ENCODE data around the gene TCTN1. TPM values are rescaled to one million over a fixed set of nuclear protein-coding genes. Genes with fewer than 3 reads are reported as not detected.
A peak's percentile ranks its signal among the peaks of the same experiment; 100 is the strongest.
"Not testable (repeated sequence)": the region's sequence is repeated elsewhere in the genome, so short reads cannot be mapped to it uniquely, and the experiment has no call there.

The TCTN1 gene
- polyA plus RNA-seq (2012; ENCODE audit: low read depth, missing spikeins), result 22.4 TPM

DNA sequence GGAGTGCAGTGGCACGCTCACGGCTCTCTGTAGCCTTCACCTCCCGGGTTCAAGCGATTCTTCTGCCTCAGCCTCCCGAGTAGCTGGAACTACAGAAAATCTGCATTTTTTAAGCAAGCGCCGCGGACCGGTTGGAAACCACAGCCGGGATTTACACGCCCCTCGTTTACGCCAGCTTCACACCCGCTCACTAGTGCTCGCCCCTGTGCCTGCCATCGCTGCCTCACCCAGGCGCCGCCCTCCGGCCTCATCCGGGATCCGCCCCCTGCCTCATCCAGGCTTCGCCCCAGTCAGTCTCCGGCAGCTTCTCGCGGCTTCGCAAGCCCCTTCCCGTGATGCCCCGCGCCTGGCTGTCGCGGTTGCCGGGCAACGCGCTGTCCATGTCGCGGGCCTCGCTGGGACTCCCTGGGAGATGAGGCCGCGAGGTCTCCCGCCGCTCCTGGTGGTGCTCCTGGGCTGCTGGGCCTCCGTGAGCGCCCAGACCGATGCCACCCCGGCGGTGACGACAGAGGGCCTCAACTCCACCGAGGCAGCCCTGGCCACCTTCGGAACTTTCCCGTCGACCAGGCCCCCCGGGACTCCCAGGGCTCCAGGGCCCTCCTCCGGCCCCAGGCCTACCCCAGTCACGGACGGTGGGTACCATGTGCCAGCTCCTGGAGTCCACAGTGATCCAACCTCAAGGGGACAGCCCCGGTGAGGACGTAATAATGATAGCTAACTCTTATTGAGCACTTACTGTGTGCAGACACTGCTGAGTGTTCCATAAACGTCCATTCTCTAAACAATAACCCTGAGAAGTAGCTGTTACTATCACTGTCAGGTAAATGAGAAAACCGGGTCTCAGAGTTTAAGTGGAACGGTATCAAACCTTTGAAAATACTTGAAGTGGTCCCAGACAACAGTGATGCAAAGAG lies at the start of gene TCTN1:
Gene TCTN1, plus strand, starts transcription at position 359 of the 914 bp plus-strand sequence. Its CDS starts 54 bp downstream, at position 413.
- peak; percentile 78 for TF ChIP-seq TAF1 (IDR thresholded peaks at IDR 0.05; ENCODE audit: low read depth, low read length)
- no peak for TF ChIP-seq SPI1 (IDR thresholded peaks at IDR 0.05; ENCODE audit: low read depth, low read length)
- TF ChIP-seq POLR2A (IDR thresholded peaks at IDR 0.05; ENCODE audit: low read depth, low read length), result peak; percentile 80
- peak; percentile 65; the same call in 1 of the 2 replicates for TF ChIP-seq POU2F2 (IDR thresholded peaks at IDR 0.05; ENCODE audit: low read depth, low read length)
- peak; percentile 77 for TF ChIP-seq POLR2AphosphoS5 (IDR thresholded peaks at IDR 0.05; ENCODE audit: low read depth, low read length)
- DNase-seq (ENCODE audit: insufficient read length, low spot score), result peak; percentile 89
- FAIRE-seq, result peak; percentile 97

DNA sequence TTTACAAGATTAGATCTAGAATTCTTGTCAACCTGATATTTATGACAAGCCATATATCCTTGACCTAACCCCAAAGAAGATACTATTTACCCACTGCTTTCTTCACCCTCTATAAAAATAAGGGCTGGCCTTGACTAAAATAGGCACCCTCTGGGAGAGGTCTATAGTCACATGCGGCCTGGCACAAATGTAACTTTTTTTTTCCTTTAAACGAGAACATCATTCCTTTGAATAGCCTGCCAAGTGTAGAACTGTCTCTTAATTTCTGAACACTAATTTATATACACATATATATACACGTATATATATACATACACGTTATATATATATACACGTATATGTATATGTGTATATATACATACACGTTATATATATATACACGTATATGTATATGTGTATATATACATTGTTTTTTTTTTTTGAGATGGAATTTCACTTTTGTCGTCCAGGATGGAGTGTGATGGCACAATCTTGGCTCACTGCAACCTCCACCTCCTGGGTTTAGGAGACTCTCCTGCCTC lies 49.4 kb upstream of the TCTN1 start:
- FAIRE-seq, result no peak
- TF ChIP-seq POLR2AphosphoS5 (IDR thresholded peaks at IDR 0.05; ENCODE audit: low read depth, low read length) (no peak), TAF1 (IDR thresholded peaks at IDR 0.05; ENCODE audit: low read depth, low read length) (no peak), POLR2A (IDR thresholded peaks at IDR 0.05; ENCODE audit: low read depth, low read length) (no peak), POU2F2 (IDR thresholded peaks at IDR 0.05; ENCODE audit: low read depth, low read length) (no peak), SPI1 (IDR thresholded peaks at IDR 0.05; ENCODE audit: low read depth, low read length) (no peak), PAX5 (IDR thresholded peaks at IDR 0.05; ENCODE audit: insufficient read depth, low read length, severe bottlenecking) (no peak)
- no peak for DNase-seq (ENCODE audit: insufficient read length, low spot score)

DNA sequence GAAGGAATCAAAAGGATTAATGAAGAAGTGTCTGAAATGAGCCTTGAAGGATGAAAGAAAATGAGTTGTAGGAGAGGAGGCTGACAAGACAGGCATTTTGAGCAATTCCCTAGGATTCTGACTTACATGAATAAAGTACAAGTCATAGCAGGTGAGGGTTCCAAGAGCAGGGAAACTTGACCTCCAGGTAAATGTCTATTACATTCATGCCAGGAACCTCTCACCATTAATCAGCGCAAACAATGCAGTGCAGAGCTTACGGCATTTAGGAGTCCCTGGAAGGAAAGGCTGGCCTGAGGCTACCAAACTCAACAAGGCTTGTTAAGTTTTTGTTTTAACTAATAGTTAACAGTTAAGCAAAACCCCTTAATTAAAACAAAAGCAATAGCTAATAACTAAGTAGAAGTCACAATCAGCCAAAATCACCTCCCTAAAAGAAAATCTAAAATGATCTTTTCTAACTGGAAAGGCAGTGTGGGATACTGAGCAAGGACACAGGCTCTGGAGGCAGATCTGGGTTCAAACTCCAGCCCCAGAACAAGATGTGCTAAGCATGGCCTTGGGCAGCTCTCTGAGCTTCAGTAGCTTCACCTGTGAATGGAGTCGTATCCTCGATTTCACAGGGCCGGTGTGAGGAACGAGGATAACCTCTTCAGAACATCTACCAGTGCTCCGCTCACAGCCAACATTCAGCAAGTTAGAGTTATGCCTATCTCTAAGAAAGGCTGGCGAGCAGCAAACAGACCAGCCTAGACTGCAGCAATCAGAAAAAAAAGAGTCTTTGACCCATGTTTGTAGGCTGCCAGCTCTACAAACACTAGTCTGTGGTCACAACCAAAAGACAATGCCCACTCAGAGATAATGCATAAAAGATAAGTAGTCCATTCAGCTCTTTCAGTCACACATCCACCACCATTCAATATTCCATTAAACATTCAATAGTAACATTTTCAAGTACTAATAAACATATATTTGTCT lies 47.7 kb upstream of the TCTN1 start:
- FAIRE-seq (peak; percentile 13), DNase-seq (ENCODE audit: insufficient read length, low spot score) (no peak)
- TF ChIP-seq POLR2A (IDR thresholded peaks at IDR 0.05; ENCODE audit: low read depth, low read length) (no peak), POU2F2 (IDR thresholded peaks at IDR 0.05; ENCODE audit: low read depth, low read length) (no peak), PAX5 (IDR thresholded peaks at IDR 0.05; ENCODE audit: insufficient read depth, low read length, severe bottlenecking) (no peak), SPI1 (IDR thresholded peaks at IDR 0.05; ENCODE audit: low read depth, low read length) (no peak)

DNA sequence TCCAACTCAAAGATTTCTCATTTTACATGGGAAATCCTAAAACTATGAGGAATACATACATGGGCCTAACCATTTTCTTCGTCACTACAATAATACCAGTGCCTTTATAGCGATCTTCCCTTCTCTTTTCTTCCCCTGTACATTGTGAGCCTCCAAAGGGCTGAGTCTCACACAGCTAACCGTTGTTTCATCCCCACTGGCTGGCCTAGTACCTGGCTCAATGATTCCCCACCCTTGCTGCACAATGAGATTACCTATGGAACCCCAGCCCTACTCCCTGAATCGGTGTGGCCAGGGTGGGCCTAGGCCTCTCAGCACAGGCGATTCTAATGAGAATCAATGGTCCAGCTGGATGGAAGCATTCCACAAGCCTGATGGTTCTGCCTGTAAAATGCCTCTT lies 46.9 kb upstream of the TCTN1 start:
- no peak for DNase-seq (ENCODE audit: insufficient read length, low spot score)
- no peak for TF ChIP-seq POLR2A (IDR thresholded peaks at IDR 0.05; ENCODE audit: low read depth, low read length)
- no peak for TF ChIP-seq POLR2AphosphoS5 (IDR thresholded peaks at IDR 0.05; ENCODE audit: low read depth, low read length)
- no peak for TF ChIP-seq SPI1 (IDR thresholded peaks at IDR 0.05; ENCODE audit: low read depth, low read length)
- TF ChIP-seq POU2F2 (IDR thresholded peaks at IDR 0.05; ENCODE audit: low read depth, low read length), result no peak
- TF ChIP-seq PAX5 (IDR thresholded peaks at IDR 0.05; ENCODE audit: insufficient read depth, low read length, severe bottlenecking), result no peak
- no peak for TF ChIP-seq TAF1 (IDR thresholded peaks at IDR 0.05; ENCODE audit: low read depth, low read length)
- FAIRE-seq, result no peak

DNA sequence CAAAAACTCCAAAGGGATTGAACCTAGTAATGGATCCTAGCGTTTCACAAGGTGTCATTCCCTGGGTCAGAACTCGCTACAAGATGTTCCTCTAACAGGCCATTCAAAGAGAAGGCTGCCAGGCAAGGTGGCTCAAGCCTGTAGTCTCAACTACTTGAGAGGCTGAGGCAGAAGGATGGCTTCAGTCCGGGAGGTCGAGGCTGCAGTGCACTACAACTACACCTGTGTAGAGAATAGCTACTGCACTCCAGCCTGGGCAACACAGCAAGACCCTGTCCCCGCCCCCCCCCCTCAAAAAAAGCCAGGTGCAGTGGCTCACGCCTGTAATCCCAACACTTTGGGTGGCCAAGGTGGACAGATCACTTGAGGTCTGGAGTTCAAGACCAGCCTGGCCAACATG lies 45.2 kb upstream of the TCTN1 start:
- FAIRE-seq (no peak), DNase-seq (ENCODE audit: insufficient read length, low spot score) (no peak)
- TF ChIP-seq POLR2A (IDR thresholded peaks at IDR 0.05; ENCODE audit: low read depth, low read length), result no peak
- no peak for TF ChIP-seq TAF1 (IDR thresholded peaks at IDR 0.05; ENCODE audit: low read depth, low read length)
- TF ChIP-seq POU2F2 (IDR thresholded peaks at IDR 0.05; ENCODE audit: low read depth, low read length), result no peak
- no peak for TF ChIP-seq SPI1 (IDR thresholded peaks at IDR 0.05; ENCODE audit: low read depth, low read length)

DNA sequence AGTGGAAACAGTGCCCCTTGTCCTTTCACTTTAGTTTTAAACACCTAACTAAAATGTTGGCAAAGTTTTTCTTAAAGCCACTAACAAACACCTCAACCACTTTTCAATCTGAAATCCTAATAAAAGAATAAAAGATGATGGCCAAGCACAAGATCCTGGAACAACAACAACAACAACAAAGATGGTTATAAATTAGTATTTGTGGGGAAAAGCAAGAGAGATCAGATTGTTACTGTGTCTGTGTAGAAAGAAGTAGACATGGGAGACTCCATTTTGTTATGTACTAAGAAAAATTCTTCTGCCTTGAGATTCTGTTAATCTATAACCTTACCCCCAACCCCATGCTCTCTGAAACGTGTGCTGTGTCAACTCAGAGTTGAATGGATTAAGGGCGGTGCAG lies 44.1 kb upstream of the TCTN1 start:
- FAIRE-seq; DNase-seq (ENCODE audit: insufficient read length, low spot score): not testable (repeated sequence)

DNA sequence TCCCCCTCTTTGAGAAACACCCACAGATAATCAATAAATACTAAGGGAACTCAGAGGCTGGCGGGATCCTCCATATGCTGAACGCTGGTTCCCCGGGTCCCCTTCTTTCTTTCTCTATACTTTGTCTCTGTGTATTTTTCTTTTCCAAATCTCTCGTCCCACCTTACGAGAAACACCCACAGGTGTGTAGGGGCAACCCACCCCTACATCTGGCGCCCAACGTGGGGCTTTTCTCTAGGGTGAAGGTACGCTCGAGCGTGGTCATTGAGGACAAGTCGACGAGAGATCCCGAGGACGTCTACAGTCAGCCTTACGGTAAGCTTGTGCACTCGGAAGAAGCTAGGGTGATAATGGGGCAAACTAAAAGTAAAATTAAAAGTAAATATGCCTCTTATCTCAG lies 43.1 kb upstream of the TCTN1 start:
- not testable (repeated sequence) for DNase-seq (ENCODE audit: insufficient read length, low spot score); FAIRE-seq

DNA sequence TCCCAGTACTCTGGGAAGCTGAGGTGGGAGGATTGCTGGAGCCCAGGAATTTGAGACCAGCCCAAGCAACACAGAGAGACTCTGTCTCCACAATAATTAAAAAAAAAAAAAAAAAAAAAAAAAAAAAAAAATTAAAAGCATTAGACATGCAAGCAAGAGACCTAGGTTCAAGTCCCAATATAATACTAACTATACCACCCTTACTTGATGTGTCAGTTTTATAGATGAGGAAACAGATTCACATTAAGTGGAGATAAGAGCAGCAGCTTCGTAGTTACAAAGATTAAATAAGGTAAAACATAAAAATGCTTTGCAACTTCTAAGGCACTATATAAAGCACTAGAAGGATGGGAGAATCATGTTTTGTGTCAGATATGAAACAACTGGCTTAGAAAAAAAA lies 39.9 kb upstream of the TCTN1 start:
- FAIRE-seq (no peak), DNase-seq (ENCODE audit: insufficient read length, low spot score) (no peak)
- TF ChIP-seq SPI1 (IDR thresholded peaks at IDR 0.05; ENCODE audit: low read depth, low read length) (no peak), POU2F2 (IDR thresholded peaks at IDR 0.05; ENCODE audit: low read depth, low read length) (no peak), POLR2AphosphoS5 (IDR thresholded peaks at IDR 0.05; ENCODE audit: low read depth, low read length) (no peak), POLR2A (IDR thresholded peaks at IDR 0.05; ENCODE audit: low read depth, low read length) (no peak)

DNA sequence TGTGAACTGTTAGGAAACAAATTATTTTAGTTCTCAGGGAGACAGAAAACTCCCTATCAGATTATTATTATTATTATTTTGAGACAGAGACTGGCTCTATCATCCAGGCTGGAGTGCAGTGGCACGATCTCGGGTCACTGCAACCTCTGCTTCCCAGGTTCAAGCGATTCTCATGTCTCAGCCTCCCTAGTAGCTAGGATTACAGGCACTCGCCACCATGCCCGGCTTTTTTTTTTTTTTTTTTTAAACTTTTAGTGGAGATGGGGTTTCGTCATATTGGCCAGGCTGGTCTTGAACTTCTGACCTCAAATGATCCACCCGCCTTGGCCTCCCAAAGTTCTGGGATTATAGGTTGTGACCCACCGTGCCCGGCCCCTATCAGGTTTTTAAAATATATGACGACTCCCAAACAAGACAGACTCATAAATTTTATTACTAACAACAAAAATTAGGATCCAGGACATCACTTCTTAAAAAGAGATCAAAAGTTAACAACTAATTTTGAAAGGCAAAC lies 39.2 kb upstream of the TCTN1 start:
- not testable (repeated sequence) for FAIRE-seq; DNase-seq (ENCODE audit: insufficient read length, low spot score)

DNA sequence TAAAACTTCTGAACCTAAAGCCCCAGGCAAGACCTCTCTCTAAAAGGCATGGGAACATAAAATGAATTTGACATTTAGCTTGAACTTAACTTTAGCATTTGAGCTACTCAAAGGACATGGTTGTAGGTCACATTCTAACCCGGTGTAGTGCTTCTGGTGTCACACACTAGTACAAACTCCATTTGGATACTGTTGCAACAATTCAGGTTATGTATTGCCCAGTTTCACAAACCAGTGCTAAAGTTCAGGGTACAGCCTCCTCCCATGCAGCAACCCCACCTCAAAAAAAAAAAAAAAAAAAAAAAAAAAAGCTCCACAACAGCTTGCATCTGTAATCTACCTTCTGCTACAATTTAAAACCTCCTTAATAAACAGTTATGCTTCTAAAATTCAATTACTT lies 38.6 kb upstream of the TCTN1 start:
- TF ChIP-seq POLR2AphosphoS5 (IDR thresholded peaks at IDR 0.05; ENCODE audit: low read depth, low read length) (no peak), SPI1 (IDR thresholded peaks at IDR 0.05; ENCODE audit: low read depth, low read length) (no peak), POU2F2 (IDR thresholded peaks at IDR 0.05; ENCODE audit: low read depth, low read length) (no peak), TAF1 (IDR thresholded peaks at IDR 0.05; ENCODE audit: low read depth, low read length) (no peak), POLR2A (IDR thresholded peaks at IDR 0.05; ENCODE audit: low read depth, low read length) (no peak), PAX5 (IDR thresholded peaks at IDR 0.05; ENCODE audit: insufficient read depth, low read length, severe bottlenecking) (no peak)
- FAIRE-seq (peak; percentile 16), DNase-seq (ENCODE audit: insufficient read length, low spot score) (no peak)

Data from GM12891 (cell line).